Activated T-helper 1 cell treated with anti-CD3 and anti-CD28 coated beads, Interleukin-2, amount 50 U/mL, for 16 hours (primary cell): ENCODE data around the gene CHST2.

Experiments
- DNase-seq, 2 donors: peaks; one replicate each; pipeline ENCODE4 v3.0.0-alpha.2; 2020; ENCODE audit warnings: low read depth in 1 of 2, low spot score in 1 of 2

CHST2 gene

DNA sequence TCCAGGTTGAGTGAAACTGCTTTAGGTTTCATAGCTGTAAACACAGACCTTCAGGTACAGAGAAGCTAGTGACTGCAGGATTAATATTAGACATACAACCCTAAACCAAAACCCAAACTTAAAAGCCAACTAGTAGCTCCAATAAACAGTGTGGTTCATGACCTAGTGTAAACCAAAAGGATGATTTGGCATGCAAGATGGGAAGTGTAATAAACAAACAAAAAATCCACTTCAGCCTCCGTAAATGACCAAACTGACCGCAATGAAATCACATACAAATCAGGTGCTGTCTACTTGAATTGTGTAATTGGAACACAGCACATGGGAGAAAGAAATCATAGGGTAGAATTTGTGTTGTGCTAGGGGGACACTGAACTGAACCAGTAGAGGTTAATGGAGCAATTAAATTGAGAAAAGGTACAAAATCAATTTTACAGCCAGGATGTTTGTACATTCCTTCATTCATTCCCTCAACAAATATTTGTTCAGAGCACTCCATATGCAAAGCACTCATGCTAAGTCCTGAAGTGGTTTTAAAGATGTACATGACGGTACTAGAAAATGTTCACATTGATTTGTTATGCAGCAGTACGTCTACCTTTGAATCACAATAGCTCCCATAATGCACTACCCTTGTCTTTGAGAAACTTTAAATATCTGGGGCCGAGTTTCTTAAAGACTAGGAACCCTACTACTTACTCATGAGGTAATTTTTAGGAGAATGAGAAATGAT, 21.4 kb upstream of the CHST2 start:
- no peak for DNase-seq

DNA sequence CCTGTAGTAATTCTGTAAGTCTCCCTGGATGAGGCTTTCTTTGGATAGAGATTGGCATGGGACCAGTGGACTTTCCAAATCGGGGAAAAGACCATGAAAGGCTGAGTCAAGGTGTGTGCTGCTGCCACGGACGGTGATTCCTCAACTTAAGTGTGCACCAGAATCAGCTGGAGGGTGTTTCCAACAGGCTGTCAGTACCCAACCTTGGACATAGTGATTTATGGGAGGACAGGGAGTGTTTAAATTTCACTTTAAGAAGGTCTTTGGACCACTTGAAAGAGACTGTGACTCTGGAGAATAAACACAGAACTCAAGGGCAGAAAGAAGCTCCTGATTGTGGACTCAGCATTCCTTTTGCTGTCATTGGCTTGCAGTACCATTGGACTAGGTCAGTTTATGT, 20.4 kb upstream of the CHST2 start:
- no peak for DNase-seq

DNA sequence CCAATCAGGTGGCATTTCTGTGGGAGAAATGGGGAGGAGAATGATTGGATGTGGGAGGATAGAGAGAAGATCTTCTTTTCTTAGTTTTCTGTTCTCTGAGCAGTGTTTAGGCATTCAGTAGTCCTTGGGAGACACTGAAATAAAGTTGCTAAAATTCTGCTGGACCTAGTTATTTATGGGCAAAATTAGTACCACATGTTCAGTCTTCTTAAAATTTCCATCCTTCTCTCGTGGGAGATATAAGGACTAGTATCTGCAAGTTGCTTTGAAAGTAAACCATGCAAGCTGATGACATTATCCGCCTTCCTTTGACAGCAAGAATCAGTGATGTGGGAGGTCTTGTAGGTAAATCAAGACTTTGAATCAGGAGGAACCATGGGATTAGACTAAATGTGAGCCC, 19.9 kb upstream of the CHST2 start:
- no peak for DNase-seq

DNA sequence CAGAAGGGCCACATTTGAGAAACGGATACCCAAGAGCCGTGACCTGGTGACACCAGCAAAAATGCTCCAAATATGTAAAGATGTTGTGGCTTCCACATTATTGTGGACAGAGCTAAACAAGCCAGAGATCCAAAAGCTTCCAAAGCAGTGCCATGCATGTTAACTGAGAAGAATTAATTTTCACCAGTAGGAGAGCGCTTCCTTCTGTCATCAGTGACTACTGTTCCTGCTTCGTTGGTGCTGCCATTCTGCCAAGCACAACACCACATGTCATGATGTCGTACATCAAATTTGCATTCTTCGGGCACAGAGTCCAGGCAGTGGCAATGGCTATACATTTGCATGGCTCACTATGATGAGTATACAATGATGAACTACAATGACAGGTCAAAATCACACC, 19.1 kb upstream of the CHST2 start:
- DNase-seq, result no peak

DNA sequence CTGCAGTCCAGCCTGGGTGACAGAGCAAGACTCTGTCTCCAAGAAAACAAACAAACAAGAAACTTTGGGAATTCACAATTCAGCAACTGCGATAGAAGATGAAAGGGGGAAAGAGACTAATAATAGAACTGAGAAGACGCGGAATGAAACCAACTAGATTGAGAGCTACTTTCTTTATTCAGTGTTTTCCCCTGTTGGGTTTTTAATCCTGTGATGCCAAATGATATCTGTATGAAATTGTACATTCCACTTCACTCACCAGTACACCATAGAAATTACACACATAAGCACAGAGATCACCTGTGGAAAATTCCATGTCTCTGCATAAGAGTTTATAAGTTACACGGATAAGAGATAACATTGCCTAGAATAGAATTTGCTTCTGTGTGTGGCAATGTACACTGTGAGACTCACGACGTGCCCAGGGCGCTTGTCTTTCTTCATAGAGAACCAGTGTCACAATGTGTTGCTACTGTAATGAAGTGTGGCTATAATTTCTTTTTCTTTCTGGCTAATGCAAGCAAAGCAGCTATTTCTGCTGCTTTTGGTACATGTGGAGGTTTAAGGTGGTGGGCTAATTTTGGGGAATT, 17.7 kb upstream of the CHST2 start:
- no peak for DNase-seq

DNA sequence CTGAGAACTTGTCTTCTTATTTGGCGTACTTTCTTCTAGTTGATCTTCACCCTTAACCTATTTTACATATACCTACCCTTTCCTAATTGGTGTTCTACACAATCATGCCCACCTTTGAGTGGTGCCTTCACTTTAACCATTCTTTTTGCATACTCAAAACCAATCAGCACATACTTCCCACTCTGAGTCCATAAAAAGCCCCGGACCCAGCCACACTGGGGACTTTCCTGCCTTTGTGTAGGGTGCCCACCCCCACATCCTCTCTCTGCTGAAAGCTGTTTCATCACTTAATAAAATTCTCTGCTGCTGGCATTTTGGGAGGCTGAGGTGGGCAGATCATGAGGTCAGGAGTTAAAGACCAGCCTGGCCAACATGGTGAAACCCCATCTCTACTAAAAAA, 15.9 kb upstream of the CHST2 start:
- no peak for DNase-seq

DNA sequence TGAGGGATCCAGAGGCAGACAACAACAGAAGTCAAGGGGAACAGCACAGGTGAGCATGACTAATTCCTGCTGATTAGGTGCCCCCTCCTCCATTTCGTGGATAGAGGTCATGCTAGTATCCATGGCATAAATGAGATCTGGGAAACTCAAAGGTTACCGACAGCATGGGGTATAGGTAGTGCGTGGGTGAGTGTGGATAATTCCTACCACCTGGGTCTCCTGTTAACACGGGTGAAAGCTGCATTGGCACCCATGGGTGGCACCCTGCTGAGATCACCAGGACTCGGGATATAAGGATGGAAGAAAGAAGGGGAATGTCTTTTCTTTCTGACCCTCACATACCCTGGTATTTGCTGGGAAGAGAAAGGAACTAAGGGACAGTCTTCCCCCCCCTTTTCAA, 14.4 kb upstream of the CHST2 start:
- DNase-seq, result no peak

DNA sequence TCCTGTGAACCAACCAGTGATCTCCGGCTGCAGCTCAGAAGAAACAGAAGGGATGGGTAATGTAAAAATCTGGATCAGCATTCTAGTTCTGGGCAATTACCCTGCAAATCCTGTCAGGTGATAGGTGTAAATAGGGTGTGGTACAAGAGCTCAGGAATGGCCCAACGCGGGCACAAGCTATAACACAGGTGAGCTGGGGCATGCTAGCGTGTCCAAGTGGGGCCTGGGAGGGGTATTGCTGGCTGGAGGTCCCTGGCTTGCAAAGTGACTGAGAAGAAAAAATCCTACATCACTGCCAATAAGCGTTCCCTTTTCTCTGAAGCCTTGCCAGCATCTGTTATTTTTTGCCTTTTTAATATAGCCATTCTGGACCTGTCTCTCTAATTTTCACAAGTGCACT, 9.7 kb upstream of the CHST2 start:
- no peak for DNase-seq

DNA sequence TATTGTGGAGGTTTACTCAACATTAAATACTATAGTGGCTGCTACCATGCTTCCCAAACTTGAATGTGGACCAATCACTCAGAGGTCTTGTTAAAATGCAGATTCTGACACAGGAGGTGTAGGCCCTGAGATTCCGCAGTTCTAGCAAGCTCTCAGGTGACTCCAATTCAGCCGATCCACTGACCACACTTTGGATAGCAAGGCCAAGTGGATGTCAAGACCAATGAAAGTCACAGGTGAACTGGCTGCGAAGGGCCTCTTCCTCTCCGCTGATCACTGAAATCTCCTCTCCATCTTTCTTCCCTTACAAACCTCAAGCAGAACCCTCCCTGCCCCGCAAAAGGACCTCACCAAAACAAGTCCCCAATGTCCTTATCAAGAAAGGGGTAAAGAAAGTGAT, 9.2 kb upstream of the CHST2 start:
- no peak for DNase-seq

DNA sequence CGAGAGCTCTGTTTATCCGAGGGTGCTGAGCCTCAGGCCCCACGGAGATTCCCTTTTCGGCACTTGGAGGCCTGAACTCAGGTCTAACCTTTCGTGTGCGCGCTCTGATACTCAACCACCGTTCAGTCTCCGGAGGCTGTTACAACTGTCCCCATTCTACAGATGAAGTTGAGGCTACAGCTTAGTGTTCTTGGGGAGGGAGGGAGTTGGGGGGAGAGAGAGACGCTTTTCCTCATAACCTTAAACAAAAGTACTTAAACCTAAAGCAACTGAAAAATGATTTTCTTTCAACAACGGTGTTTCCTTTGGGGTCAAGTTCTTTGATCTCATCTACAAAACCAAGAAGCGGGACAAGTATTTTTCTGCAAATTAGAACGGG, 952 bp upstream of the CHST2 start:
- DNase-seq, result no peak

DNA sequence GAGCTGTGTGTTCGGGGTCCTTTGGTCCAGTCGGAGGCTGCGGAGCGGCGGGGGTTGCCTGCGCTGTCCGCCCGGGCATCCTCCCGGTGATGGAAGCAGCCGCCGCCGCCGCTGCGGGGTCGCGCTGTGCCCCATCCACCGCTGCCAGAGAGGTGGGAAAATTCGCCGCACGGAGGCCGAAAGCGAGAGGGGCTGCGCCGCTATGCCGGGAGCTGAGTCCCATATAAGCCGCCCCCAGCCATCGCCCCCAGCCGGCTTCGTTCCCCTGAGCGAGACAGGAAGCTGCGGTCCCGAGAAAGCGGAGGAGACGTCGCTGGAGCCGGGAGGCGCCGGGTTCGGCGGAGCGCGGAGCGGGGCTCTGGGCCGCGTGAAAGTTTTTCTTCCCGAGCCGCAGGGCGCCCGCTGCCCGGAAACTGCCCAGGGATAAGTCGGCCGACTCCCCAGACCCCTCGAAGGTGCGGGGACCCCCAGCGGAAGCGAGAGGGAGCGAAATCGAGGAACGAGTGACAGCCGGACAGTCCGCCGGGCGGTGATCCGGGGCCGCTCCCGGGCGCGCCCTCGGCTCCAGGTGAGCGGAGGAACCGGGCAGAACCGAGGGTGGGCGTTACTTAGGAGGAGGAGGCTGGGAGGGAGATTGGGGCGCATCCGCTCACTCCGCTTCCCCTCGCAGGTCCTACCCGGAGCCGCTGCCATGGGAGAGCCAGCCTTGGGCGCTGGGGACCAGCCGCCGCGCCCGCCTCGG, 574 bp downstream of the CHST2 start:
- DNase-seq, result peak in 1 of 2 donors; percentile 5

DNA sequence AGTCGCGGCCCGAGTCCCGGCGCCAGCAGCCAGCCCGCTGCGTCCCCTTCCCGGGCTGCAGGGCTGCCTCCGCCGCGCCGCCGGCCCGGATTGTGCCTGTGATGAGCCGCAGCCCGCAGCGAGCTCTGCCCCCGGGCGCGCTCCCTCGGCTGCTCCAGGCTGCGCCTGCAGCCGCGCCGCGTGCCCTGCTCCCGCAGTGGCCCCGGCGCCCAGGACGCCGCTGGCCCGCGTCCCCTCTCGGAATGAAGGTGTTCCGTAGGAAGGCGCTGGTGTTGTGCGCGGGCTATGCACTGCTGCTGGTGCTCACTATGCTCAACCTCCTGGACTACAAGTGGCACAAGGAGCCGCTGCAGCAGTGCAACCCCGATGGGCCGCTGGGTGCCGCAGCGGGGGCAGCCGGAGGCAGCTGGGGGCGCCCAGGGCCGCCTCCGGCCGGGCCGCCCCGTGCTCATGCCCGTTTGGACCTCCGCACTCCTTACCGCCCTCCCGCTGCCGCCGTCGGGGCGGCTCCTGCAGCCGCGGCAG, 1.2 kb downstream of the CHST2 start:
- DNase-seq, result peak in 1 of 2 donors; percentile 13

DNA sequence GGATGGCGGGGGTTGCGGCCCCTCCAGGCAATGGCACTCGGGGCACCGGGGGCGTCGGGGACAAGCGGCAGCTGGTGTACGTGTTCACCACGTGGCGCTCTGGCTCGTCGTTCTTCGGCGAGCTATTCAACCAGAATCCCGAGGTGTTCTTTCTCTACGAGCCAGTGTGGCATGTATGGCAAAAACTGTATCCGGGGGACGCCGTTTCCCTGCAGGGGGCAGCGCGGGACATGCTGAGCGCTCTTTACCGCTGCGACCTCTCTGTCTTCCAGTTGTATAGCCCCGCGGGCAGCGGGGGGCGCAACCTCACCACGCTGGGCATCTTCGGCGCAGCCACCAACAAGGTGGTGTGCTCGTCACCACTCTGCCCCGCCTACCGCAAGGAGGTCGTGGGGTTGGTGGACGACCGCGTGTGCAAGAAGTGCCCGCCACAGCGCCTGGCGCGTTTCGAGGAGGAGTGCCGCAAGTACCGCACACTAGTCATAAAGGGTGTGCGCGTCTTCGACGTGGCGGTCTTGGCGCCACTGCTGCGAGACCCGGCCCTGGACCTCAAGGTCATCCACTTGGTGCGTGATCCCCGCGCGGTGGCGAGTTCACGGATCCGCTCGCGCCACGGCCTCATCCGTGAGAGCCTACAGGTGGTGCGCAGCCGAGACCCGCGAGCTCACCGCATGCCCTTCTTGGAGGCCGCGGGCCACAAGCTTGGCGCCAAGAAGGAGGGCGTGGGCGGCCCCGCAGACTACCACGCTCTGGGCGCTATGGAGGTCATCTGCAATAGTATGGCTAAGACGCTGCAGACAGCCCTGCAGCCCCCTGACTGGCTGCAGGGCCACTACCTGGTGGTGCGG, 1.9 kb downstream of the CHST2 start:
- peak; percentile 30 to 33 for DNase-seq

DNA sequence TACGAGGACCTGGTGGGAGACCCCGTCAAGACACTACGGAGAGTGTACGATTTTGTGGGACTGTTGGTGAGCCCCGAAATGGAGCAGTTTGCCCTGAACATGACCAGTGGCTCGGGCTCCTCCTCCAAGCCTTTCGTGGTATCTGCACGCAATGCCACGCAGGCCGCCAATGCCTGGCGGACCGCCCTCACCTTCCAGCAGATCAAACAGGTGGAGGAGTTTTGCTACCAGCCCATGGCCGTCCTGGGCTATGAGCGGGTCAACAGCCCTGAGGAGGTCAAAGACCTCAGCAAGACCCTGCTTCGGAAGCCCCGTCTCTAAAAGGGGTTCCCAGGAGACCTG, 2.5 kb downstream of the CHST2 start:
- DNase-seq, result no peak

DNA sequence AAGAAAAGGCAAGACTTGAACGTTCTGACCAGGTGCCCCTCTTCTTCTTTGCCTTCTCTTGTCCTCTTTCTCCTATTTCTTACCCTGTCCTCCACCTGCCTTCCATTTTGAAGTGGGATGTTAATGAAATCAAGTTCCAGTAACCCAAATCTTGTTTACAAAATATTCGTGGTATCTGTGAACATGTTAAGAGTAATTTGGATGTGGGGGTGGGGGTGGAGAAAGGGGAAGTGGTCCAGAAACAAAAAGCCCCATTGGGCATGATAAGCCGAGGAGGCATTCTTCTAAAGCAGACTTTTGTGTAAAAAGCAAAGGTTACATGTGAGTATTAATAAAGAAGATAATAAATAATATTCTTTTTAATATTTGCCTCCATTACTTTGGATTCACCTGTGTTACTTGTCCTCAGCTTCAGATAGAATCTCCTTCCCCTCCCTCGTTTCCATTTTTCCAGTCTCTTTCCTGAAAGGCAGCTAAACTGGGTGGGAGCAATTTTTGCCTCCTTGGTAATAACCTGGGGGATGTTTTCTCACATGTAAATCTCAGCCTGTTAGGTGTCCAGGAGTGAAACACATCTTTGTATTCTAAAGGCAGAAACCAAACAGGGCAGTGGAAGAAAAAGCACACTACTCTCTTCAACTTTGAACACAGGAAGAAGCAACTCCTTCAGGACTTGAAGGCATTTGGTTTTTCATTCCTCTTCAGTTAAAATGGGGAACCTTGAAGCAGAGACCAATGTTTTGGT, 3.2 kb downstream of the CHST2 start:
- DNase-seq, result no peak

DNA sequence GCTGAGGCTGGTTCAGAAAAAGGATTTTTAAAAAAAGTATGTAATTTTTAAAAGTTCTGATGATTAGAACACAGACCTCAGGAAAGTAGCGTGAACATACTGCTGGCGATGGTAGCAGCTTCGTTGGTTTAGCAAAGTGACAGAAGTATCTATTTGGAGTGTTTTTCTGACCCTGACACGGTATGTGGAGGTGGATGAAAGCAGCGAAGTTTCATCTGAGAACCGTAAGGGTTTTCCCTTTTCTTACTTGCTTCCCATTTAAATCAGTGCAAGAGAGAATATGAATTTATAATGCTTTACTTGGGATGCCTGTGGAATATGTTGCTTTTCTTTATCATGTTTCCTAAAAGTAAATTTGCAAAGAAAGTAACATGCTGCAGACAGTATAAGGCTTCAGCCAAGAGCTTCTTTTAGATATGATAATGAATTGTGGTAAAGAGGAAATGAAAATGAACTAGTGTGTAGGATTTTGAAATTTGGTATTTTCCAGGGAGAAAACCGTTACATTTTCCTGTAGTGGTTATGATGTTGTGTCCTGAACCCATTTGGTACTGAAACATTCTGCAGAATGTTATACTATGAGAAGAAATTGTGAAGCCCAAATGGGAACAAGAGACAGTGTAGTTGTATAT, 3.9 kb downstream of the CHST2 start:
- no peak for DNase-seq

DNA sequence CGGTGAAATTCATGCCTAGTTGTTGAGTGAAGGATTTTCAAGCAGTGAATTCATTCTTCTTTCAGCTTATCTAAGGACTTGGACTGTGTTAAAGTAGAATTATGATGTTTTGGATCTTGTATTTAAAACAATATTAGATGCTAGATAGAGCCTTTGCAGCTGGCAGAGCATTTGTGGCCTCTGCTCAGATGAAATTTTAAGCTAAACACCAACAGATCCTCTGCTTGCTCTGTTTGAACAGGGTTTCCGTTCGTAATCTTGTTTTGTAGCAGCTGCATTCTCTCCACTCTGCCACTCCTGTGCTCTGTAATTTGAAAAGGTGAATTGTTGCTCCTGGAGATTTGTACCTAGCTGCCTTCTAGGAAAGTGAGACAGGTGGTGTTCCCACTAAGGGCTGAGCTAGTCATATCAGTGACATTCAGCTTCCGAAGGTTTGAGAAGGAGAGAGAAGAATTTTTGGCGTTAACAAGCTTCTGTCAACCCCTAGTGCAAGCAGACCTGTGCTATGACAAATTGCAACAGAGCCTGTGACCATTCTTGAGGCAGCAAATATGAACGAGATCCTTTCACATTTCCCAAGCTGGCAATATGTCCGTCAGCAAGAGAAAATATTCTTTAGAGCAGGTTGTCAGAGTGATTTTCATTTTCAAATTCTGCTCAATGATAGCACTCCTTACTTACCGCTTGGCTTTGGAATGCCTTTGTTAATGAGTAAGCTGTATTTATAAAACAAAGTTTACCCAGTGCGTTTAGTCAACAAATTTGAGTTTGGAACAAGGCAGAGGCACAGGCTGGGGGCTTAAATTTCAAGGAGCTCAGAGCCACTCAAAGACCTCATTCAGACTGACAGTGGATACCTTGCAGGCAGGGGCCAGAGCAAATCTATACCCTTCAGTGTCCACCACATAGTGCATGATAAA, 5.3 kb downstream of the CHST2 start:
- DNase-seq, result no peak

DNA sequence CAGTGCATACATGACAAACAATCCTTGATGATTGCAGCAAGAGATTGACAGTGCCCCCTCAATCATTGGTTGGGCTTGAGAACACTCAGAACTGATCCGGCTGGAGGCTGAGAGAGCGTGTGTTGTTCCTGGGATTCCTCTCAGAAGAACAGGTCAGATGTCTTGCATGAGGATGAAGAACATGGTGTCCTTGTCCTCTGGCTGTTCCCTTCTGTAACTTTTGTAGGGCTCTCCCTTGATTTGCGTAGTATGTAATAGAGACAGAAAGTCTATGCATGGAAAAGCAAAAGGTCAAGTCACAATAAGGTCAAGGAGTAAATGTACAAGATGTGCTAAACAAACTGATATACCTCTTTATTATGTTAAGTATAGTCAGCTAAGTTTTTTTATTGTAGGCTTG, 8.2 kb downstream of the CHST2 start:
- DNase-seq, result no peak

DNA sequence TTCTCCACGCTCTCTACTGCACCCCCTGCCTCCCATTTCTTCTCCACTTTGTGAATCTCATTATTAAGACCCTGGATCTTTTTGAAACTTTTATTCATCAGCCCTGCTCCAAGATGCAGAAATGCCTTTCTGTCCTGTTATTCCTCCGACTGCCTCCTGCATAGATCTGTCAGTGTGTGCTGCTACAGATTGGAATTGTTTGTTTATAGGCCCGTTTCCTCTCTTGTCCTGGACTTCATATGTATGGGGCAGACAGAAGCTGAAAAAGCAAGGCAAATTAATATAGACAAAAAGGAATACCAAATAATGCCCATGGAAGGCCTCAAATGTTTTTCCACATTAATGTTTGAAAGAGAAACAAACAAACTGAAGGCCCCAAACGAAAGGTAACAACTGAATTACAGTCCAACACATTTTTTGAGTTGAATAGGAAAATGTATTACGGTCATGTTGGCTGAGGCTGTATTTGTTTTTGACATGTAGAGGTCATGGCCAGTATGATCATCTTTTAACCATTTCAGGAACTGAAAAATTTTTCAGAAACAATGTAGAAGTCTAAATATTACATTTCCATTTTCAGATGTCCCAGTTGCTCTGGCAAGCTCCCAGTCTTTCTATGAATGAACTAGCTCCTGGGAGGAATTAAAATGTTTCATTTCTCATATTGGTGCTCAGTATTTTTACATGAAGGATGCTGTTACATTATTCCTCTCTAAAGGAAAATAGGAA, 8.8 kb downstream of the CHST2 start:
- DNase-seq, result no peak
